Activated CD8-positive, alpha-beta T cell treated with anti-CD3 and anti-CD28 coated beads, Interleukin-2, amount 10 ng/mL, durations not matched to agents 7 days and 5 days (primary cell): ENCODE data around the gene SCLT1. TPM values are rescaled to one million over a fixed set of nuclear protein-coding genes. Genes with fewer than 3 reads are reported as not detected.

ENCODE experiments used
- ATAC-seq: fragments of 150-1000 bp; cut with Tn5 transposase; one replicate; pipeline ENCODE4 v1.10.0; 2021; ENCODE audit warnings: moderate library complexity
- CTCF ChIA-PET: fragments of 350-600 bp; sonication (Branson Sonifier 250); formaldehyde crosslinking; loops from one replicate; lab custom pipeline; 2021; ENCODE audit warnings: antibody characterized with exemption; lab: Charles Lee
- POLR2A ChIA-PET: fragments of 350-600 bp; sonication (Branson Sonifier 250); formaldehyde crosslinking; loops from one replicate; lab custom pipeline; 2021; ENCODE audit warnings: antibody characterized with exemption; lab: Charles Lee
- DNase-seq: peaks from one replicate; pipeline ENCODE4 v3.0.0-alpha.2; 2020
- H3K27ac Mint-ChIP-seq: one replicate; pipeline ENCODE4 v1.8.0; 2021; ENCODE audit warnings: mild to moderate bottlenecking, mixed read lengths
- H3K27me3 Mint-ChIP-seq: one replicate; pipeline ENCODE4 v1.8.0; 2021; ENCODE audit warnings: low read depth, mixed read lengths
- H3K36me3 Mint-ChIP-seq: one replicate; pipeline ENCODE4 v1.8.0; 2021; ENCODE audit warnings: low read depth, mixed read lengths
- H3K4me1 Mint-ChIP-seq: one replicate; pipeline ENCODE4 v1.8.0; 2021; ENCODE audit warnings: low read depth, mixed read lengths
- H3K4me3 Mint-ChIP-seq: one replicate; pipeline ENCODE4 v1.8.0; 2021; ENCODE audit warnings: mild to moderate bottlenecking, mixed read lengths
- H3K9me3 Mint-ChIP-seq: one replicate; pipeline ENCODE4 v1.8.0; 2022; ENCODE audit warnings: mixed read lengths; ENCODE audit not compliant: insufficient read depth
- total RNA-seq, 2 experiments: library from RNA; stranded (reverse); gene quantifications; one replicate each; pipeline ENCODE4 v1.2.3, GENCODE V29; 2021

SCLT1 gene
- total RNA-seq, 2 experiments from 2014 or later = 36.0 to 37.7 TPM

GRCh38 chr4:128866269-128866668 is 227.1 kb downstream of the SCLT1 start:
- POLR2A ChIA-PET = no interaction called here
- Mint-ChIP-seq H3K9me3 (no peaks in the 10 kb centered on the region), H3K27ac (no peak overlapping the region), H3K4me1 (peaks cover 24% of the 10 kb centered on the region), H3K4me3 (no peak overlapping the region), H3K36me3 (peaks cover 80% of the 10 kb centered on the region), H3K27me3 (no peaks in the 10 kb centered on the region)
- CTCF ChIA-PET = interaction anchor here (1.0 to 1.6 kb wide), 3 partner anchors 9 to 57 kb away, joined by 3 to 8 read pairs (median 6); partner anchors contain the start of gene JADE1
- no peak for ATAC-seq
- DNase-seq = no peak

- ChIA-PET POLR2A (no interaction called here), CTCF (interaction anchor here (0.6 to 1.6 kb wide), 2 partner anchors 53 to 776 kb away, joined by 3 to 8 read pairs; no protein-coding TSS in a partner anchor)
- peaks cover 80% of the 10 kb centered on the region for H3K36me3 Mint-ChIP-seq
- DNase-seq (no peak), ATAC-seq (no peak)
- H3K4me3 Mint-ChIP-seq = no peak overlapping the region
- H3K9me3 Mint-ChIP-seq = no peaks in the 10 kb centered on the region
- H3K27me3 Mint-ChIP-seq = no peaks in the 10 kb centered on the region
- H3K27ac Mint-ChIP-seq = no peak overlapping the region
- peaks cover 35% of the 10 kb centered on the region for H3K4me1 Mint-ChIP-seq
Measured at GRCh38 chr4:128865132-128865531, 228.2 kb downstream of the SCLT1 start.

GRCh38 chr4:128863312-128864075 is 229.8 kb downstream of the SCLT1 start:
- POLR2A ChIA-PET = interaction anchor here (1.8 kb wide), 1 partner anchor 51 kb away, joined by 12 read pairs; no protein-coding TSS in a partner anchor
- Mint-ChIP-seq H3K27ac (peak overlapping the region; percentile 51), H3K27me3 (no peaks in the 10 kb centered on the region)

GRCh38 chr4:128862608-128863311 is 230.6 kb downstream of the SCLT1 start:
- Mint-ChIP-seq H3K4me1 (peaks cover 47% of the 10 kb centered on the region), H3K4me3 (no peak overlapping the region), H3K27me3 (no peaks in the 10 kb centered on the region), H3K27ac (peak overlapping the region; percentile 51), H3K36me3 (peaks cover 80% of the 10 kb centered on the region), H3K9me3 (no peaks in the 10 kb centered on the region)
- CTCF ChIA-PET = interaction anchor here (1.0 to 2.3 kb wide), 11 partner anchors 8 to 232 kb away, joined by 3 to 18 read pairs (median 4); no protein-coding TSS in a partner anchor
- ATAC-seq (no peak), DNase-seq (no peak)
- POLR2A ChIA-PET = interaction anchor here (0.9 to 1.8 kb wide), 2 partner anchors 10 to 51 kb away, joined by 3 to 12 read pairs; no protein-coding TSS in a partner anchor

More at GRCh38 chr4:128863312-128864075, 229.8 kb downstream of the SCLT1 start:
- DNase-seq = peak; percentile 73
- Mint-ChIP-seq H3K4me1 (peaks cover 47% of the 10 kb centered on the region), H3K4me3 (no peak overlapping the region), H3K36me3 (peaks cover 79% of the 10 kb centered on the region), H3K9me3 (no peaks in the 10 kb centered on the region)
- peak; percentile 62 for ATAC-seq
- CTCF ChIA-PET = interaction anchor here (1.0 to 2.3 kb wide), 10 partner anchors 9 to 230 kb away, joined by 3 to 18 read pairs (median 4); partner anchors contain the start of genes JADE1 and SCLT1

- DNase-seq = peak; percentile 30
- peak overlapping the region; percentile 15 for H3K4me3 Mint-ChIP-seq
Measured at GRCh38 chr4:128861856-128862518, 231.4 kb downstream of the SCLT1 start.

GRCh38 chr4:128859887-128860677 is 233.3 kb downstream of the SCLT1 start:
- Mint-ChIP-seq H3K36me3 (peaks cover 83% of the 10 kb centered on the region), H3K9me3 (no peaks in the 10 kb centered on the region), H3K4me3 (no peak overlapping the region), H3K27ac (no peak overlapping the region), H3K4me1 (peaks cover 66% of the 10 kb centered on the region), H3K27me3 (no peaks in the 10 kb centered on the region)
- no peak for DNase-seq
- ChIA-PET CTCF (no interaction called here), POLR2A (interaction anchor here (1.6 kb wide), 1 partner anchor 48 kb away, joined by 5 read pairs; no protein-coding TSS in a partner anchor)
- no peak for ATAC-seq

More at GRCh38 chr4:128861856-128862518, 231.4 kb downstream of the SCLT1 start:
- ChIA-PET CTCF (interaction anchor here (1.1 to 2.3 kb wide), 8 partner anchors 7 to 670 kb away, joined by 3 to 18 read pairs (median 4); no protein-coding TSS in a partner anchor), POLR2A (interaction anchor here (0.9 to 1.8 kb wide), 2 partner anchors 9 to 50 kb away, joined by 3 to 12 read pairs; no protein-coding TSS in a partner anchor)
- Mint-ChIP-seq H3K27me3 (no peaks in the 10 kb centered on the region), H3K4me1 (peaks cover 49% of the 10 kb centered on the region), H3K9me3 (no peaks in the 10 kb centered on the region), H3K27ac (peak overlapping the region; percentile 82), H3K36me3 (peaks cover 82% of the 10 kb centered on the region)
- peak; percentile 37 for ATAC-seq

GRCh38 chr4:128858879-128859671 is 234.3 kb downstream of the SCLT1 start:
- no peaks in the 10 kb centered on the region for H3K9me3 Mint-ChIP-seq
- ChIA-PET CTCF (no interaction called here), POLR2A (no interaction called here)
- DNase-seq (no peak), ATAC-seq (no peak)
- H3K4me1 Mint-ChIP-seq = peaks cover 76% of the 10 kb centered on the region
- peak overlapping the region; percentile 35 for H3K27ac Mint-ChIP-seq
- no peaks in the 10 kb centered on the region for H3K27me3 Mint-ChIP-seq
- peaks cover 83% of the 10 kb centered on the region for H3K36me3 Mint-ChIP-seq
- H3K4me3 Mint-ChIP-seq = no peak overlapping the region

GRCh38 chr4:128856246-128856645 is 237.1 kb downstream of the SCLT1 start:
- Mint-ChIP-seq H3K4me1 (peaks cover 71% of the 10 kb centered on the region), H3K36me3 (peaks cover 77% of the 10 kb centered on the region), H3K27me3 (no peaks in the 10 kb centered on the region), H3K9me3 (no peaks in the 10 kb centered on the region), H3K4me3 (no peak overlapping the region), H3K27ac (no peak overlapping the region)
- CTCF ChIA-PET = interaction anchor here (1.3 to 2.6 kb wide), 3 partner anchors 7 to 44 kb away, joined by 4 to 18 read pairs (median 6); no protein-coding TSS in a partner anchor
- ATAC-seq (no peak), DNase-seq (peak; percentile 14)
- POLR2A ChIA-PET = interaction anchor here (2.9 kb wide), 1 partner anchor 44 kb away, joined by 29 read pairs; no protein-coding TSS in a partner anchor

- POLR2A ChIA-PET = interaction anchor here (1.6 to 2.9 kb wide), 3 partner anchors 41 to 237 kb away, joined by 5 to 29 read pairs (median 9); partner anchors contain the start of gene SCLT1
- Mint-ChIP-seq H3K27me3 (no peaks in the 10 kb centered on the region), H3K9me3 (no peaks in the 10 kb centered on the region), H3K4me1 (peaks cover 65% of the 10 kb centered on the region), H3K27ac (no peak overlapping the region), H3K36me3 (peaks cover 76% of the 10 kb centered on the region), H3K4me3 (no peak overlapping the region)
- DNase-seq (peak; percentile 14), ATAC-seq (no peak)
- CTCF ChIA-PET = interaction anchor here (1.0 to 2.6 kb wide), 3 partner anchors 7 to 46 kb away, joined by 4 to 18 read pairs (median 5); partner anchors contain the start of gene JADE1
Measured at GRCh38 chr4:128855621-128856020, 237.7 kb downstream of the SCLT1 start.
